ENCODE data around the gene GPR65. TPM values are rescaled to one million over a fixed set of nuclear protein-coding genes. Genes with fewer than 3 reads are reported as not detected.

The GPR65 gene
- total RNA-seq, 1 experiment from 2014 or later: not detected

DNA sequence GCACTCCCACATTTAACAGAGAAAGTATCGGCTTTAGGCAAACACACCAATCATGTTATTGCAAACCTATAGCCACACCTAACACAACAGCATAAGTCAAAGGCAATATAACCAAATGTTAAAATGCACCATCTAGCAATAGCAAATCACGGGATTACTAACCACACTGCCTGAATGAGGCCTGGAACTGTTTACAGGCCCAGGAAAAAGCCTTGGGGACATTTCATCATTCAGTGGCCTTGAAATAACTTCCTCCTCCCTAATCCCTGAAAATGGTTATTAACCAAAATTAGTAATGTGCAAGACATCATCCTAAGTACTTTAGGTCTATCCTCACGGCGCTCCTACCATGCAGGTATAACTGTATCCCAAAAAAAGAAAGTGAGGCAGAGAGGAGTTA lies 14.3 kb upstream of the GPR65 start:
- Histone ChIP-seq H3K27ac (ENCODE audit: insufficient read length, low read depth, low read length) (no peak overlapping the region), H2AFZ (ENCODE audit: low read length) (no peak overlapping the region), H3K4me1 (ENCODE audit: insufficient read depth, low read length) (no peaks in the 10 kb centered on the region; the same call in 1 of the 2 replicates), H2BK20ac (ENCODE audit: low read depth, low read length, poor library complexity, severe bottlenecking) (no peak overlapping the region), H2BK5ac (ENCODE audit: insufficient read length, low read length) (no peak overlapping the region), H3K4me2 (ENCODE audit: insufficient read depth, insufficient read length, low read length) (no peak overlapping the region), H2AK5ac (ENCODE audit: insufficient read length, low read length) (no peak overlapping the region), H3K4ac (ENCODE audit: low read depth, low read length) (no peak overlapping the region), H3K23ac (ENCODE audit: insufficient read length, low read depth, low read length) (no peak overlapping the region), H3K18ac (ENCODE audit: insufficient read length, low read depth, low read length) (no peak overlapping the region), H3K23me2 (ENCODE audit: insufficient read length, low read depth, low read length, poor library complexity, severe bottlenecking) (peaks cover 9% of the 10 kb centered on the region), H4K20me1 (ENCODE audit: control insufficient read depth, insufficient read depth, insufficient read length) (no peaks in the 10 kb centered on the region), H3K9ac (ENCODE audit: extremely low read depth, insufficient read length, low read length) (no peak overlapping the region), H3K79me2 (ENCODE audit: insufficient read depth, low read length) (no peaks in the 10 kb centered on the region), H3K9me3 (ENCODE audit: control insufficient read depth, low read depth, low read length) (no peaks in the 10 kb centered on the region), H2BK12ac (ENCODE audit: insufficient read length, low read depth, low read length) (no peak overlapping the region), H3K56ac (ENCODE audit: insufficient read length, low read depth, low read length) (no peak overlapping the region), H3K79me1 (ENCODE audit: insufficient read depth, low read depth, low read length, poor library complexity, severe bottlenecking) (no peaks in the 10 kb centered on the region), H3K14ac (ENCODE audit: insufficient read depth, low read length) (no peak overlapping the region), H4K91ac (ENCODE audit: insufficient read length, low read depth, low read length) (no peak overlapping the region), H4K5ac (ENCODE audit: insufficient read length, low read depth, low read length) (no peak overlapping the region), H2BK120ac (ENCODE audit: low read depth, low read length, poor library complexity, severe bottlenecking) (no peak overlapping the region), H4K8ac (replicated peaks; ENCODE audit: insufficient read length, low read depth, low read length) (no peak overlapping the region), H3T11ph (ENCODE audit: low read length) (no peak overlapping the region), H2BK15ac (ENCODE audit: low read depth, low read length) (no peak overlapping the region), H3K27me3 (ENCODE audit: insufficient read depth, low read length) (no peaks in the 10 kb centered on the region)
- 0 out of 7 replicates have a peak overlapping the region, but pooled peaks of 1 of the 3 experiments have one; percentile 8 for H3K27ac Mint-ChIP-seq
- no peaks in the 10 kb centered on the region; the same call in none of the 2 replicates for H3K27me3 Mint-ChIP-seq (ENCODE audit: low read depth)
- WGBS (ENCODE audit: extremely low coverage, insufficient read length, low lambda C conversion rate): no CpG with 5 or more reads among the region's 4 CpGs
- H3K4me1 Mint-ChIP-seq: peaks cover 16 to 20% of the 10 kb centered on the region in 2 experiments
- DNase-seq: no peak
- TF ChIP-seq, protein P1, sequence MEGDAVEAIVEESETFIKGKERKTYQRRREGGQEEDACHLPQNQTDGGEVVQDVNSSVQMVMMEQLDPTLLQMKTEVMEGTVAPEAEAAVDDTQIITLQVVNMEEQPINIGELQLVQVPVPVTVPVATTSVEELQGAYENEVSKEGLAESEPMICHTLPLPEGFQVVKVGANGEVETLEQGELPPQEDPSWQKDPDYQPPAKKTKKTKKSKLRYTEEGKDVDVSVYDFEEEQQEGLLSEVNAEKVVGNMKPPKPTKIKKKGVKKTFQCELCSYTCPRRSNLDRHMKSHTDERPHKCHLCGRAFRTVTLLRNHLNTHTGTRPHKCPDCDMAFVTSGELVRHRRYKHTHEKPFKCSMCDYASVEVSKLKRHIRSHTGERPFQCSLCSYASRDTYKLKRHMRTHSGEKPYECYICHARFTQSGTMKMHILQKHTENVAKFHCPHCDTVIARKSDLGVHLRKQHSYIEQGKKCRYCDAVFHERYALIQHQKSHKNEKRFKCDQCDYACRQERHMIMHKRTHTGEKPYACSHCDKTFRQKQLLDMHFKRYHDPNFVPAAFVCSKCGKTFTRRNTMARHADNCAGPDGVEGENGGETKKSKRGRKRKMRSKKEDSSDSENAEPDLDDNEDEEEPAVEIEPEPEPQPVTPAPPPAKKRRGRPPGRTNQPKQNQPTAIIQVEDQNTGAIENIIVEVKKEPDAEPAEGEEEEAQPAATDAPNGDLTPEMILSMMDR (conservative IDR thresholded peaks at IDR 0.05): no peak
- no peaks in the 10 kb centered on the region for H3K9me3 Mint-ChIP-seq
- no peak overlapping the region for H3K4me3 Mint-ChIP-seq
- no peaks in the 10 kb centered on the region for H3K36me3 Mint-ChIP-seq (ENCODE audit: insufficient read depth in 1 of 3, low read depth in 3 of 3)
